Subcutaneous abdominal adipose tissue (tissue), 5 donors: ENCODE data around the gene REV3L.
A peak's percentile ranks its signal among the peaks of the same experiment; 100 is the strongest.

Source experiments
- H3K27ac ChIP-seq: one replicate; pipeline ENCODE4 v1.7.0; 2013; ENCODE audit warnings: low read depth, mild to moderate bottlenecking, inconsistent platforms, low read length, moderate library complexity
- H3K27me3 ChIP-seq, 5 donors: one replicate each; pipeline ENCODE4 v1.7.0; 2013; ENCODE audit warnings: low read length in 5 of 5, inconsistent platforms in 1 of 5; ENCODE audit not compliant: control insufficient read depth in 5 of 5, insufficient read depth in 4 of 5
- H3K36me3 ChIP-seq, 5 donors: one replicate each; pipeline ENCODE4 v1.7.0; 2013; ENCODE audit warnings: low read length in 5 of 5; ENCODE audit not compliant: control insufficient read depth in 5 of 5, insufficient read depth in 5 of 5
- H3K4me1 ChIP-seq, 5 donors: one replicate each; pipeline ENCODE4 v1.7.0; 2013; ENCODE audit warnings: low read length in 5 of 5, mild to moderate bottlenecking in 3 of 5, moderate library complexity in 1 of 5; ENCODE audit not compliant: control insufficient read depth in 5 of 5, insufficient read depth in 5 of 5
- H3K4me3 ChIP-seq, 5 donors: one replicate each; pipeline ENCODE4 v1.7.0; 2013; ENCODE audit warnings: low read length in 5 of 5, low read depth in 1 of 5
- H3K9ac ChIP-seq, 5 donors: one replicate each; pipeline ENCODE4 v1.7.0; 2013; ENCODE audit warnings: low read length in 5 of 5, mild to moderate bottlenecking in 4 of 5, moderate library complexity in 3 of 5
- H3K9me3 ChIP-seq, 5 donors: one replicate each; pipeline ENCODE4 v1.7.0; 2013; ENCODE audit warnings: low read length in 5 of 5; ENCODE audit not compliant: control insufficient read depth in 5 of 5
- donor health status: healthy.
- donor health status: healthy.
- donor health status: healthy.
- donor health status: healthy.
- donor health status: healthy.

Gene REV3L

GRCh38 chr6:111417946-111418345 is 65.1 kb downstream of the REV3L start:
- Histone ChIP-seq H3K4me3 (no peak overlapping the region), H3K4me1 (peaks cover 0 to 21% (median 15%) of the 10 kb centered on the region in 5 donors), H3K27ac (no peak overlapping the region), H3K9ac (no peak overlapping the region), H3K36me3 (peaks cover 4 to 8% (median 6%) of the 10 kb centered on the region in 5 donors), H3K9me3 (no peaks in the 10 kb centered on the region), H3K27me3 (no peaks in the 10 kb centered on the region)

GRCh38 chr6:111417181-111417585 is 65.8 kb downstream of the REV3L start:
- Histone ChIP-seq H3K9ac (no peak overlapping the region), H3K27me3 (no peaks in the 10 kb centered on the region), H3K27ac (no peak overlapping the region), H3K36me3 (peaks cover 4 to 11% (median 6%) of the 10 kb centered on the region in 5 donors), H3K4me3 (no peak overlapping the region), H3K9me3 (no peaks in the 10 kb centered on the region), H3K4me1 (peaks cover 0 to 19% (median 14%) of the 10 kb centered on the region in 5 donors)

- Histone ChIP-seq H3K4me3 (no peak overlapping the region), H3K27ac (peak overlapping the region; percentile 55), H3K36me3 (peaks cover 4 to 11% (median 6%) of the 10 kb centered on the region in 5 donors), H3K27me3 (no peaks in the 10 kb centered on the region), H3K9me3 (no peaks in the 10 kb centered on the region), H3K9ac (no peak overlapping the region), H3K4me1 (peaks cover 0 to 19% (median 14%) of the 10 kb centered on the region in 5 donors)
Observed at GRCh38 chr6:111416529-111416928, 66.5 kb downstream of the REV3L start.

- Histone ChIP-seq H3K9me3 (no peaks in the 10 kb centered on the region), H3K27me3 (no peaks in the 10 kb centered on the region)
Observed at GRCh38 chr6:111414373-111414772, 68.6 kb downstream of the REV3L start.

GRCh38 chr6:111411978-111412566 is 70.9 kb downstream of the REV3L start:
- Histone ChIP-seq H3K27me3 (no peaks in the 10 kb centered on the region), H3K4me1 (peaks cover 0 to 19% (median 10%) of the 10 kb centered on the region in 5 donors), H3K36me3 (peaks cover 10 to 26% (median 22%) of the 10 kb centered on the region in 5 donors), H3K9ac (no peak overlapping the region), H3K4me3 (no peak overlapping the region), H3K27ac (no peak overlapping the region), H3K9me3 (no peaks in the 10 kb centered on the region)

More at GRCh38 chr6:111414373-111414772, 68.6 kb downstream of the REV3L start:
- no peak overlapping the region for H3K4me3 ChIP-seq
- H3K36me3 ChIP-seq, result peaks cover 10 to 23% (median 13%) of the 10 kb centered on the region in 5 donors
- peaks cover 0 to 22% (median 19%) of the 10 kb centered on the region in 5 donors for H3K4me1 ChIP-seq
- H3K27ac ChIP-seq, result no peak overlapping the region
- H3K9ac ChIP-seq, result no peak overlapping the region

- Histone ChIP-seq H3K27ac (no peak overlapping the region), H3K36me3 (peaks cover 10 to 28% (median 22%) of the 10 kb centered on the region in 5 donors), H3K4me3 (no peak overlapping the region), H3K9me3 (no peaks in the 10 kb centered on the region), H3K4me1 (peaks cover 0 to 9% (median 3%) of the 10 kb centered on the region in 5 donors), H3K9ac (no peak overlapping the region), H3K27me3 (no peaks in the 10 kb centered on the region)
Observed at GRCh38 chr6:111411046-111411445, 72.0 kb downstream of the REV3L start.

GRCh38 chr6:111410371-111410770 is 72.6 kb downstream of the REV3L start:
- H3K4me3 ChIP-seq, result no peak overlapping the region
- H3K9ac ChIP-seq, result no peak overlapping the region
- H3K4me1 ChIP-seq, result peaks cover 0 to 9% (median 3%) of the 10 kb centered on the region in 5 donors
- H3K36me3 ChIP-seq, result peaks cover 8 to 26% (median 21%) of the 10 kb centered on the region in 5 donors
- no peaks in the 10 kb centered on the region for H3K9me3 ChIP-seq
- no peak overlapping the region for H3K27ac ChIP-seq
- H3K27me3 ChIP-seq, result no peaks in the 10 kb centered on the region

- Histone ChIP-seq H3K4me3 (no peak overlapping the region), H3K4me1 (peaks cover 0 to 9% (median 3%) of the 10 kb centered on the region in 5 donors), H3K27me3 (no peaks in the 10 kb centered on the region), H3K9ac (no peak overlapping the region), H3K36me3 (peaks cover 3 to 27% (median 21%) of the 10 kb centered on the region in 5 donors), H3K27ac (no peak overlapping the region), H3K9me3 (no peaks in the 10 kb centered on the region)
Observed at GRCh38 chr6:111409430-111409829, 73.6 kb downstream of the REV3L start.

GRCh38 chr6:111407686-111408085 is 75.3 kb downstream of the REV3L start:
- no peak overlapping the region for H3K9ac ChIP-seq
- peaks cover 19 to 41% (median 38%) of the 10 kb centered on the region in 5 donors for H3K36me3 ChIP-seq
- H3K9me3 ChIP-seq, result peaks cover 0 to 7% (median 0%) of the 10 kb centered on the region in 5 donors
- no peaks in the 10 kb centered on the region for H3K27me3 ChIP-seq
- peaks cover 0 to 9% (median 3%) of the 10 kb centered on the region in 5 donors for H3K4me1 ChIP-seq
- no peak overlapping the region for H3K4me3 ChIP-seq
- H3K27ac ChIP-seq, result no peak overlapping the region

- peak overlapping the region; percentile 54 for H3K27ac ChIP-seq
- no peak overlapping the region for H3K4me3 ChIP-seq
- peaks cover 0 to 7% (median 0%) of the 10 kb centered on the region in 5 donors for H3K9me3 ChIP-seq
- peaks cover 19 to 47% (median 44%) of the 10 kb centered on the region in 5 donors for H3K36me3 ChIP-seq
- H3K9ac ChIP-seq, result no peak overlapping the region
- no peaks in the 10 kb centered on the region for H3K27me3 ChIP-seq
- H3K4me1 ChIP-seq, result peaks cover 0 to 9% (median 3%) of the 10 kb centered on the region in 5 donors
Observed at GRCh38 chr6:111406200-111406721, 76.8 kb downstream of the REV3L start.
